Hematopoietic multipotent progenitor cell treated with erythropoietin and hydrocortisone succinate and interleukin-3 and kit ligand, for 8 days (in vitro differentiated cells): ENCODE results near the gene FAM98C.
"Not testable (repeated sequence)": the region's sequence is repeated elsewhere in the genome, so short reads cannot be mapped to it uniquely, and the experiment has no call there.

ENCODE experiments used
- DNase-seq: peaks from one replicate; pipeline ENCODE4 v3.0.0-alpha.2; 2015

Gene FAM98C

GRCh38 chr19:38400361-38400760 is 2.5 kb upstream of the FAM98C start:
- DNase-seq: no peak

GRCh38 chr19:38401148-38401547 is 1.7 kb upstream of the FAM98C start:
- DNase-seq: no peak

GRCh38 chr19:38402623-38402966 is 298 bp upstream of the FAM98C start:
- no peak for DNase-seq

- no peak for DNase-seq
These were observed 2.0 kb downstream of the FAM98C start for GRCh38 chr19:38404858-38405257.

GRCh38 chr19:38405276-38405675 is 2.4 kb downstream of the FAM98C start:
- DNase-seq: no peak

- DNase-seq: no peak
These were observed 6.8 kb downstream of the FAM98C start for GRCh38 chr19:38409631-38410133.

GRCh38 chr19:38410407-38410806 is 7.5 kb downstream of the FAM98C start:
- not testable (repeated sequence) for DNase-seq

GRCh38 chr19:38411041-38411712 is 8.3 kb downstream of the FAM98C start:
- no peak for DNase-seq

- not testable (repeated sequence) for DNase-seq
These were observed 9.0 kb downstream of the FAM98C start for GRCh38 chr19:38411898-38412297.

GRCh38 chr19:38412491-38412890 is 9.6 kb downstream of the FAM98C start:
- no peak for DNase-seq

GRCh38 chr19:38412961-38413360 is 10.1 kb downstream of the FAM98C start:
- DNase-seq: no peak

GRCh38 chr19:38413416-38413815 is 10.5 kb downstream of the FAM98C start:
- DNase-seq: no peak

- no peak for DNase-seq
These were observed 14.3 kb downstream of the FAM98C start for GRCh38 chr19:38417146-38417543.

GRCh38 chr19:38417544-38418506 is 14.9 kb downstream of the FAM98C start:
- DNase-seq: peak; percentile 55

GRCh38 chr19:38420935-38421334 is 18.0 kb downstream of the FAM98C start:
- no peak for DNase-seq

- no peak for DNase-seq
These were observed 19.0 kb downstream of the FAM98C start for GRCh38 chr19:38421856-38422255.

- no peak for DNase-seq
These were observed 19.5 kb downstream of the FAM98C start for GRCh38 chr19:38422438-38422837.

- no peak for DNase-seq
These were observed 21.4 kb downstream of the FAM98C start for GRCh38 chr19:38424272-38424671.

GRCh38 chr19:38425222-38425809 is 22.4 kb downstream of the FAM98C start:
- no peak for DNase-seq

- DNase-seq: peak; percentile 8
These were observed 23.0 kb downstream of the FAM98C start, which contains the start of gene RASGRP4 for GRCh38 chr19:38425810-38426466. TSS of gene RASGRP4 (minus strand) at chr19:38426219. CDS start at chr19:38426091, 128 bp downstream.

GRCh38 chr19:38427035-38427677 is 24.3 kb downstream of the FAM98C start:
- DNase-seq: not testable (repeated sequence)
